BE2C (cell line): ENCODE measurements around the gene ALDH3B2.

ENCODE experiments used
- DNase-seq: peaks from one replicate; pipeline ENCODE4 v3.0.0-alpha.2; 2020
- H3K27me3 ChIP-seq: fragments of 250-450 bp; sonication (Bioruptor Pico); 2 replicates; pipeline ENCODE4 v1.5.1; 2020; ENCODE audit warnings: mild to moderate bottlenecking
- H3K36me3 ChIP-seq: fragments of 250-450 bp; sonication (Bioruptor Pico); 2 replicates; pipeline ENCODE4 v1.5.1; 2020; ENCODE audit warnings: mild to moderate bottlenecking
- H3K4me1 ChIP-seq: fragments of 250-450 bp; sonication (Bioruptor Pico); 2 replicates; pipeline ENCODE4 v1.5.1; 2020
- H3K4me3 ChIP-seq: 2 replicates; pipeline ENCODE4 v1.5.1; 2011; ENCODE audit warnings: low read depth, low read length
- H3K9me3 ChIP-seq: fragments of 250-450 bp; sonication (Bioruptor Pico); 2 replicates; pipeline ENCODE4 v1.5.1; 2020
- CTCF ChIP-seq: IDR thresholded peaks from 2 replicates; pipeline ENCODE4 v1.5.1; 2012; ENCODE audit warnings: mild to moderate bottlenecking, low read depth, low read length

ALDH3B2 gene

DNA sequence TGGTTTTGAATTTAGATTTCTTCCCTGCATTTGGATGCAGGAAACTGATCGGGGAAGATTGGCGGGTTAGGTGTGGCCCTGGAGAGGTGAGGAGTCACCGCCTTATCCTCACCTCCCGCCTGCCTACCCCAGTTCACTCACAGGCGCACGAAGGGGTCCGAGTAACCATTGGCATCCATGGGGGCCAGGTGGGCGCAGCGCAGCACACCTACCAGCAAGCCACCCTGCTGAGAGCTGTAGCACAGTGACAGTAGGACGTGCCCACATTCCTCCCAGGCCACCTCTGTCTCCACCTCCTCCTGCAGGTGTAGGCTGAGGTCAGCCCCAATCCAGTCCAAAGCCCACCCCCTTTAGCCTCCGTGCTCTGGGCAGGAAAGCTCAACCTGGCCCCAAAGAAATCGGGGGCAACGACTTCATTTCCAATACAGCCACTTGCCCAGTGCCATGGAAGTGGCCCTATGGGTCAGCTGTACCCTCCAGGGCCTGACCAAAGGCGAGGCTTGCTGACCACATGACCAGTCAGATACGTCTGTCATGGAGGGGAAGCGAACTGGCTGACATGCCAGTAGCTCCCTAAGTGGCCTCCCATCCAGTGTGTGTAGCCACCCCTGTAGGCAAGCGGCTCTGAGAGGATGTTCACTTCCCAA, 61.0 kb downstream of the ALDH3B2 start:
- no peaks in the 10 kb centered on the region for H3K9me3 ChIP-seq
- no peak for DNase-seq
- H3K4me1 ChIP-seq = no peaks in the 10 kb centered on the region
- no peak overlapping the region for H3K4me3 ChIP-seq
- peaks cover 32% of the 10 kb centered on the region for H3K36me3 ChIP-seq
- no peak for TF ChIP-seq CTCF
- H3K27me3 ChIP-seq = no peaks in the 10 kb centered on the region

DNA sequence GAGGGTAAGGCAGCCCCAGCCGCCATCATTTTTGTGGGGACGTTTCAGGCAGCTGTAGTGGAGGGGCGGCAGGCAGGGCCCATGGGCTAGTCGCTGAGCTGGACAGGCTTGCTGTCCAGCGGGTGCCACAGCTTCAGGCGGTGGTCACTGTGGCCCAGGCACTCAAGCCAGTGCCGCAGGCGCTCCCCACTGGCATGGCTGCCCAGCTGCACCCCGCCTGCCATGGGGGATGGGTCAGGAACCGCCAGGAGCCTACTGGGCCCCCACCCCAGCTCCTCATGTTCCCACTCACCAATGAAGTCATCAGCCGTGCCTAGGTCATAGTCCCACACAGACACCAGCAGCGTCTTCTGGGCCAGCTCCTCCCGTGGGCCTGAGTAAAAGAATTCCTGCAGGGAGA, 61.7 kb downstream of the ALDH3B2 start:
- Histone ChIP-seq H3K36me3 (peaks cover 34% of the 10 kb centered on the region), H3K4me3 (no peak overlapping the region), H3K9me3 (no peaks in the 10 kb centered on the region), H3K4me1 (no peaks in the 10 kb centered on the region), H3K27me3 (no peaks in the 10 kb centered on the region)
- no peak for DNase-seq
- no peak for TF ChIP-seq CTCF
